H1 (cell line): ENCODE data around the gene PSMD7. TPM values are rescaled to one million over a fixed set of nuclear protein-coding genes. Genes with fewer than 3 reads are reported as not detected.

Experiments
- CTCF ChIA-PET: fragments of 300-600 bp; sonication (Branson Sonifier 250); formaldehyde crosslinking; loops from one replicate; lab custom pipeline; 2021; ENCODE audit not compliant: partially characterized antibody; lab: Charles Lee
- POLR2A ChIA-PET: fragments of 300-600 bp; sonication (Branson Sonifier 250); formaldehyde crosslinking; loops from one replicate; lab custom pipeline; 2021; ENCODE audit warnings: inconsistent platforms; ENCODE audit not compliant: partially characterized antibody; lab: Charles Lee
- DNase-seq, 2 experiments: peaks; one replicate each; pipeline versions ENCODE4 v3.0.0 to v3.0.0-alpha.2; 2010 to 2022; ENCODE audit warnings: low spot score in 2 of 2, low read depth in 1 of 2, mixed read lengths in 1 of 2
- FAIRE-seq: peaks from 2 replicates; lab custom pipeline; 2011; peaks lifted over from hg19 to GRCh38; lab: Jason Lieb, UNC
- H2AFZ ChIP-seq: 2 replicates; pipeline ENCODE4 v1.8.1; 2012; ENCODE audit warnings: low read length, inconsistent platforms
- H2AK5ac ChIP-seq: 2 replicates; pipeline ENCODE4 v1.6.1; 2013; ENCODE audit warnings: low read depth, low read length
- H2BK120ac ChIP-seq: replicated peaks from 2 replicates; pipeline ENCODE3; 2013; ENCODE audit warnings: low read depth, low read length, inconsistent platforms
- H2BK12ac ChIP-seq: 2 replicates; pipeline ENCODE4 v1.6.1; 2013; ENCODE audit warnings: low read depth, low read length
- H2BK15ac ChIP-seq: 2 replicates; pipeline ENCODE4 v1.6.1; 2013; ENCODE audit warnings: low read length
- H2BK20ac ChIP-seq: 2 replicates; pipeline ENCODE4 v1.6.1; 2013; ENCODE audit warnings: low read length
- H2BK5ac ChIP-seq: 2 replicates; pipeline ENCODE4 v1.6.1; 2013; ENCODE audit warnings: low read depth, low read length
- H3K14ac ChIP-seq: 2 replicates; pipeline ENCODE4 v1.6.1; 2013; ENCODE audit warnings: inconsistent platforms; ENCODE audit not compliant: insufficient read length
- H3K18ac ChIP-seq: 2 replicates; pipeline ENCODE4 v1.6.1; 2013; ENCODE audit warnings: low read length; ENCODE audit errors: extremely low read depth
- H3K23ac ChIP-seq: 2 replicates; pipeline ENCODE4 v1.6.1; 2013; ENCODE audit warnings: inconsistent platforms; ENCODE audit not compliant: insufficient read length
- H3K23me2 ChIP-seq: 2 replicates; pipeline ENCODE4 v1.6.1; 2013; ENCODE audit warnings: low read depth, low read length
- H3K27ac ChIP-seq: 2 replicates; pipeline ENCODE4 v1.6.1; 2011; ENCODE audit warnings: low read depth, low read length, inconsistent platforms
- H3K27me3 ChIP-seq, 4 experiments: replicated peaks in 1 of 4; 1 replicate in 1 of 4; 2 replicates in 3 of 4; pipeline versions ENCODE4 v1.6.1 to v1.8.1; 2011 to 2013; ENCODE audit warnings: low read length in 3 of 4, mild to moderate bottlenecking in 3 of 4, inconsistent platforms in 2 of 4, mixed read lengths in 2 of 4, moderate library complexity in 1 of 4; ENCODE audit not compliant: control insufficient read depth in 3 of 4, insufficient read depth in 3 of 4; ENCODE audit errors: extremely low read depth in 1 of 4
- H3K36me3 ChIP-seq, 4 experiments: 2 replicates each; pipeline versions ENCODE4 v1.6.1 to v1.8.1; 2011 to 2013; ENCODE audit warnings: mild to moderate bottlenecking in 4 of 4, low read length in 3 of 4, moderate library complexity in 2 of 4, control low read depth in 1 of 4, inconsistent platforms in 1 of 4; ENCODE audit not compliant: insufficient read depth in 4 of 4, control insufficient read depth in 2 of 4
- H3K4ac ChIP-seq: replicated peaks from 2 replicates; pipeline ENCODE3; 2013; ENCODE audit warnings: low read length, low read depth, mixed read lengths, inconsistent platforms; ENCODE audit not compliant: insufficient read length
- H3K4me1 ChIP-seq, 4 experiments: replicated peaks in 1 of 4; 1 replicate in 1 of 4; 2 replicates in 3 of 4; pipeline versions ENCODE4 v1.6.1 to v1.8.1; 2011 to 2013; ENCODE audit warnings: low read length in 3 of 4, inconsistent platforms in 2 of 4, mixed read lengths in 1 of 4; ENCODE audit not compliant: insufficient read depth in 4 of 4, control insufficient read depth in 3 of 4
- H3K4me2 ChIP-seq, 2 experiments: 2 replicates each; pipeline versions ENCODE4 v1.6.1 to v1.8.1; 2011 to 2013; ENCODE audit warnings: low read depth in 2 of 2, low read length in 2 of 2, control low read depth in 1 of 2, inconsistent platforms in 1 of 2, mild to moderate bottlenecking in 1 of 2; ENCODE audit not compliant: insufficient read depth in 1 of 2
- H3K4me3 ChIP-seq, 4 experiments: fragments of 200-600, 300-600 bp in 1 of 4; sonication (generic), shearing (Covaris generic), sonication (Bioruptor Twin) in 1 of 4; 2 replicates each; pipeline versions ENCODE4 v1.5.1 to v1.8.1; 2011 to 2016; ENCODE audit warnings: low read length in 4 of 4, low read depth in 3 of 4, control low read depth in 2 of 4, inconsistent platforms in 2 of 4, mild to moderate bottlenecking in 2 of 4, mixed read lengths in 1 of 4, moderate library complexity in 1 of 4; ENCODE audit not compliant: insufficient read depth in 2 of 4; ENCODE audit errors: extremely low read depth in 1 of 4
- H3K56ac ChIP-seq: replicated peaks from 2 replicates; pipeline ENCODE3; 2013; ENCODE audit warnings: low read depth, mild to moderate bottlenecking, mixed read lengths, low read length, inconsistent platforms; ENCODE audit not compliant: insufficient read length
- H3K79me1 ChIP-seq: 2 replicates; pipeline ENCODE4 v1.6.1; 2013; ENCODE audit warnings: low read depth, low read length, control low read depth
- H3K79me2 ChIP-seq, 2 experiments: 2 replicates each; pipeline versions ENCODE4 v1.6.1 to v1.8.1; 2012 to 2013; ENCODE audit warnings: low read length in 2 of 2, mild to moderate bottlenecking in 2 of 2, inconsistent platforms in 1 of 2; ENCODE audit not compliant: insufficient read depth in 2 of 2, control insufficient read depth in 1 of 2
- H3K9ac ChIP-seq, 4 experiments: replicated peaks in 1 of 4; 1 replicate in 1 of 4; 2 replicates in 3 of 4; pipeline versions ENCODE4 v1.6.1 to v1.8.1; 2011 to 2013; ENCODE audit warnings: low read depth in 3 of 4, low read length in 3 of 4, control low read depth in 2 of 4, mild to moderate bottlenecking in 2 of 4, moderate library complexity in 2 of 4, inconsistent platforms in 1 of 4; ENCODE audit errors: extremely low read depth in 1 of 4
- H3K9me3 ChIP-seq, 2 experiments: 2 replicates each; pipeline versions ENCODE4 v1.6.1 to v1.8.1; 2012 to 2013; ENCODE audit warnings: mild to moderate bottlenecking in 2 of 2, moderate library complexity in 2 of 2, control low read depth in 1 of 2, inconsistent platforms in 1 of 2, low read depth in 1 of 2, low read length in 1 of 2, mixed read lengths in 1 of 2; ENCODE audit not compliant: insufficient read depth in 2 of 2
- H4K20me1 ChIP-seq, 2 experiments: replicated peaks in 1 of 2; 2 replicates each; pipeline versions ENCODE3 to v1.8.1; 2011 to 2013; ENCODE audit warnings: inconsistent platforms in 2 of 2, low read length in 2 of 2, mild to moderate bottlenecking in 1 of 2; ENCODE audit not compliant: insufficient read depth in 2 of 2, control insufficient read depth in 1 of 2
- H4K5ac ChIP-seq: 2 replicates; pipeline ENCODE4 v1.6.1; 2013; ENCODE audit warnings: low read length, low read depth, mixed read lengths, inconsistent platforms; ENCODE audit not compliant: insufficient read length
- H4K8ac ChIP-seq: 2 replicates; pipeline ENCODE4 v1.8.0; 2013; ENCODE audit warnings: mild to moderate bottlenecking, moderate library complexity, low read length, inconsistent platforms; ENCODE audit not compliant: insufficient read depth; ENCODE audit errors: extremely low read depth
- H4K91ac ChIP-seq: replicated peaks from 2 replicates; pipeline ENCODE3; 2013; ENCODE audit warnings: low read length, mixed read lengths, inconsistent platforms; ENCODE audit not compliant: insufficient read length
- CTCF ChIP-seq, 3 experiments: IDR thresholded peaks; 1 replicate in 2 of 3; 2 replicates in 1 of 3; pipeline versions ENCODE4 v1.5.1 to v1.6.1; 2011; ENCODE audit warnings: low read length in 3 of 3, mild to moderate bottlenecking in 3 of 3, inconsistent platforms in 2 of 3, low read depth in 1 of 3, moderate library complexity in 1 of 3; ENCODE audit not compliant: insufficient read depth in 1 of 3; ENCODE audit errors: control extremely low read depth in 1 of 3
- EGR1 ChIP-seq: IDR thresholded peaks from 2 replicates; pipeline ENCODE4 v1.6.1; 2011; ENCODE audit warnings: low read depth, low read length, borderline replicate concordance
- EP300 ChIP-seq, 2 experiments: IDR thresholded peaks; 1 replicate in 1 of 2; 2 replicates in 1 of 2; pipeline ENCODE4 v1.6.1; 2011 to 2012; ENCODE audit warnings: low read depth in 2 of 2, low read length in 2 of 2, mild to moderate bottlenecking in 2 of 2, borderline replicate concordance in 1 of 2, inconsistent platforms in 1 of 2, moderate library complexity in 1 of 2
- FOSL1 ChIP-seq: IDR thresholded peaks from 2 replicates; pipeline ENCODE4 v1.6.1; 2011; ENCODE audit warnings: mild to moderate bottlenecking, low read depth, low read length, moderate library complexity; ENCODE audit not compliant: insufficient read depth
- POLR2A ChIP-seq, 2 experiments: IDR thresholded peaks; 1 replicate in 1 of 2; 2 replicates in 1 of 2; pipeline ENCODE4 v1.6.1; 2011; ENCODE audit warnings: low read depth in 2 of 2, low read length in 2 of 2, mild to moderate bottlenecking in 2 of 2; ENCODE audit errors: control extremely low read depth in 1 of 2
- RAD21 ChIP-seq, 2 experiments: IDR thresholded peaks in 1 of 2; conservative IDR thresholded peaks in 1 of 2; 2 replicates each; pipeline ENCODE4 v1.6.1; 2011; ENCODE audit warnings: low read depth in 2 of 2, low read length in 2 of 2, improper control_type of control experiment in 1 of 2, inconsistent platforms in 1 of 2, mild to moderate bottlenecking in 1 of 2, moderate library complexity in 1 of 2
- SP4 ChIP-seq: IDR thresholded peaks from 2 replicates; pipeline ENCODE4 v1.6.1; 2012; ENCODE audit warnings: low read length, inconsistent platforms
- WGBS, 2 experiments: shearing (Covaris generic) in 1 of 2; methylation state at CpG; one replicate each; pipeline versions ENCODE4 v1.1.6 to v1.1.7; 2013 to 2015; ENCODE audit warnings: low lambda C conversion rate in 2 of 2, mixed read lengths in 2 of 2, inconsistent platforms in 1 of 2, low coverage in 1 of 2, missing lambda C conversion rate in 1 of 2; ENCODE audit not compliant: insufficient replicate concordance in 2 of 2, insufficient coverage in 1 of 2, insufficient read length in 1 of 2; ENCODE audit errors: extremely low coverage in 1 of 2, missing lambda C conversion rate in 1 of 2; 5-methylcytosine and 5-hydroxymethylcytosine counted together
- polyA plus RNA-seq, 7 experiments: library from polyadenylated mRNA; depleted of rRNA in 3 of 7; stranded (reverse) in 5 of 7; unstranded in 2 of 7; fragments of >200 nt in 5 of 7; fragments of 200-250 nt in 2 of 7; gene quantifications; 1 replicate in 5 of 7; 2 replicates in 1 of 7; 4 replicates in 1 of 7; pipeline versions ENCODE4 v1.2.1 to v1.2.3, GENCODE V29; 2011 to 2013; ENCODE audit warnings: missing spikeins in 2 of 7, mixed read lengths in 2 of 7
- total RNA-seq: library from RNA; stranded (reverse); fragmentation: NEBNext Ultra II Directional; extraction: Animal tissue kit (Norgen Biotek cat#: 25700); gene quantifications from 2 replicates; pipeline ENCODE4 v1.2.1, GENCODE V29; 2021

PSMD7 gene
- total and polyA plus RNA-seq, 2 of the 8 experiments (the other 6 are each of a cell fraction or from before 2014, with no cell fraction given) = 91.1 to 148 TPM

- Histone ChIP-seq H2BK15ac (no peak overlapping the region), H3K36me3 (no peaks in the 10 kb centered on the region), H3K4me1 (peaks cover 0 to 6% (median under 1%) of the 10 kb centered on the region in 4 experiments; a peak in 3 of 7 replicates), H3K9ac (no peak overlapping the region), H4K20me1 (no peaks in the 10 kb centered on the region), H3K14ac (no peak overlapping the region), H4K8ac (no peak overlapping the region), H3K4me3 (peak overlapping the region in 1 of 4 experiments; percentile 8; a peak in 1 of 8 replicates), H3K4me2 (peak overlapping the region; percentile 41 to 50; a peak in 2 of 4 replicates), H2AK5ac (no peak overlapping the region), H3K18ac (no peak overlapping the region; the same call in 1 of the 2 replicates), H3K27me3 (no peaks in the 10 kb centered on the region), H4K91ac (no peak overlapping the region), H3K4ac (no peak overlapping the region), H4K5ac (no peak overlapping the region), H3K79me1 (no peaks in the 10 kb centered on the region), H3K9me3 (peaks cover 0 to 6% of the 10 kb centered on the region in 2 experiments; a peak in 2 of 4 replicates), H2BK120ac (no peak overlapping the region), H3K79me2 (no peaks in the 10 kb centered on the region), H2BK5ac (no peak overlapping the region), H3K56ac (no peak overlapping the region), H2BK20ac (no peak overlapping the region), H3K23me2 (no peaks in the 10 kb centered on the region), H2AFZ (no peak overlapping the region), H2BK12ac (no peak overlapping the region), H3K27ac (no peak overlapping the region), H3K23ac (no peak overlapping the region)
- DNase-seq (no peak), FAIRE-seq (peak; percentile 19)
- WGBS, 2 experiments = 42% methylated on average over 2 of the region's 2 CpGs; no CpG with 5 or more reads in 1 of the 2 experiments
- ChIA-PET POLR2A (interaction anchor here (1.2 to 1.6 kb wide), 2 partner anchors 22 to 23 kb away, joined by 3 to 5 read pairs; partner anchors contain the start of gene PSMD7), CTCF (interaction anchor here (0.6 to 3.9 kb wide), 25 partner anchors 8 to 1508 kb away, joined by 3 to 13 read pairs (median 4); no protein-coding TSS in a partner anchor)
- TF ChIP-seq EGR1 (no peak), SP4 (no peak), RAD21 (IDR thresholded peaks at IDR 0.05 in 1 of 2, conservative IDR thresholded peaks at IDR 0.05 in 1 of 2; ENCODE audit: low read depth in 2 of 2, low read length in 2 of 2) (peak; percentile 60 to 75), POLR2A (IDR thresholded peaks at IDR 0.05; ENCODE audit: control extremely low read depth in 1 of 2, low read depth in 2 of 2, low read length in 2 of 2) (no peak), FOSL1 (no peak), CTCF (IDR thresholded peaks at IDR 0.05; ENCODE audit: control extremely low read depth in 1 of 3, insufficient read depth in 1 of 3, low read depth in 1 of 3, low read length in 3 of 3) (peak in 2 of 3 experiments; percentile 16 to 26; a peak in 2 of 4 replicates), EP300 (IDR thresholded peaks at IDR 0.05; ENCODE audit: borderline replicate concordance in 1 of 2, low read depth in 2 of 2, low read length in 2 of 2) (no peak)
These were observed 21.5 kb upstream of the PSMD7 start for GRCh38 chr16:74275031-74275636.
